Breast epithelium (tissue), 3 donors: ENCODE results near the gene MAP2K6.

Experiments
- POLR2A ChIP-seq: fragments of 450-650 bp; IDR thresholded peaks from one replicate; pipeline ENCODE4 v1.6.1; 2016; ENCODE audit warnings: antibody characterized with exemption, mild to moderate bottlenecking, moderate library complexity
- TF ChIP-seq, protein P1 (sequence below), 3 donors: fragments of 450-650 bp; IDR thresholded peaks; one replicate each; pipeline ENCODE4 v1.5.1; 2016 to 2017; ENCODE audit warnings: antibody characterized with exemption in 3 of 3, mild to moderate bottlenecking in 3 of 3, moderate library complexity in 3 of 3

DNA sequence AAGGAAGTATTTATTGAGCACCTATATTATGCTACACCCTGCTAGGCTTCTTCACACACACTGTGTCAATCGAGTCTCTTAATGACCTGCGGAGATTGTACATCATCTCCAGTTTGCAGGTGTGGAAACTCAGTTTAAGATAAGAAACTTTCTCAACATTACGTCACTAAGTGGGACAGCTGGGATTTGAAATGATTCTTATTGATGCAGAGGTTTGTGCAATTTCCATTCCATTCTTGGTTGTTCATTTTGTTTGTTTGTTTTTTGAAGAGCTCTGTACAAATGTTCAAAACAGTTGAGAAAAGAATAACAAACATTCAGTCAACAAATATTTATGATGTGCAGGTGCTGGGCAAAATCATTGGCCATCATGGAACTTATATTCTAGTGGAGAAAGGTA lies 84.8 kb downstream of the MAP2K6 start:
- TF ChIP-seq, protein P1, sequence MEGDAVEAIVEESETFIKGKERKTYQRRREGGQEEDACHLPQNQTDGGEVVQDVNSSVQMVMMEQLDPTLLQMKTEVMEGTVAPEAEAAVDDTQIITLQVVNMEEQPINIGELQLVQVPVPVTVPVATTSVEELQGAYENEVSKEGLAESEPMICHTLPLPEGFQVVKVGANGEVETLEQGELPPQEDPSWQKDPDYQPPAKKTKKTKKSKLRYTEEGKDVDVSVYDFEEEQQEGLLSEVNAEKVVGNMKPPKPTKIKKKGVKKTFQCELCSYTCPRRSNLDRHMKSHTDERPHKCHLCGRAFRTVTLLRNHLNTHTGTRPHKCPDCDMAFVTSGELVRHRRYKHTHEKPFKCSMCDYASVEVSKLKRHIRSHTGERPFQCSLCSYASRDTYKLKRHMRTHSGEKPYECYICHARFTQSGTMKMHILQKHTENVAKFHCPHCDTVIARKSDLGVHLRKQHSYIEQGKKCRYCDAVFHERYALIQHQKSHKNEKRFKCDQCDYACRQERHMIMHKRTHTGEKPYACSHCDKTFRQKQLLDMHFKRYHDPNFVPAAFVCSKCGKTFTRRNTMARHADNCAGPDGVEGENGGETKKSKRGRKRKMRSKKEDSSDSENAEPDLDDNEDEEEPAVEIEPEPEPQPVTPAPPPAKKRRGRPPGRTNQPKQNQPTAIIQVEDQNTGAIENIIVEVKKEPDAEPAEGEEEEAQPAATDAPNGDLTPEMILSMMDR (IDR thresholded peaks at IDR 0.05), result no peak
- no peak for TF ChIP-seq POLR2A
